Kidney epithelial cell (primary cell): ENCODE data around the gene ICOS. TPM values are rescaled to one million over a fixed set of nuclear protein-coding genes. Genes with fewer than 3 reads are reported as not detected.
A peak's percentile ranks its signal among the peaks of the same experiment; 100 is the strongest.
"Not testable (repeated sequence)": the region's sequence is repeated elsewhere in the genome, so short reads cannot be mapped to it uniquely, and the experiment has no call there.

ENCODE experiments used
- DNase-seq: peaks from one replicate; pipeline ENCODE4 v3.0.0-alpha.2; 2010; ENCODE audit warnings: low read depth
- H3K27me3 ChIP-seq: 2 replicates; pipeline ENCODE4 v1.6.0; 2011; ENCODE audit warnings: low read length; ENCODE audit not compliant: control insufficient read depth, insufficient read depth
- H3K36me3 ChIP-seq: 2 replicates; pipeline ENCODE4 v1.5.1; 2011; ENCODE audit warnings: low read length; ENCODE audit not compliant: control insufficient read depth, insufficient read depth
- H3K4me3 ChIP-seq: 2 replicates; pipeline ENCODE4 v1.5.1; 2011; ENCODE audit warnings: low read depth, mild to moderate bottlenecking, control low read depth, low read length
- total RNA-seq: library from RNA; depleted of rRNA; stranded (reverse); fragments of >200 nt; gene quantifications from 2 replicates; pipeline ENCODE4 v1.2.3, GENCODE V29; 2015
- TF ChIP-seq, protein P1 (sequence below): IDR thresholded peaks from 2 replicates; pipeline ENCODE4 v1.5.1; 2011; ENCODE audit warnings: mild to moderate bottlenecking, moderate library complexity, low read length, control low read depth, inconsistent platforms; ENCODE audit not compliant: insufficient read depth, poor library complexity, severe bottlenecking

Gene ICOS
- total RNA-seq, 1 donor from 2014 or later = not detected

DNA sequence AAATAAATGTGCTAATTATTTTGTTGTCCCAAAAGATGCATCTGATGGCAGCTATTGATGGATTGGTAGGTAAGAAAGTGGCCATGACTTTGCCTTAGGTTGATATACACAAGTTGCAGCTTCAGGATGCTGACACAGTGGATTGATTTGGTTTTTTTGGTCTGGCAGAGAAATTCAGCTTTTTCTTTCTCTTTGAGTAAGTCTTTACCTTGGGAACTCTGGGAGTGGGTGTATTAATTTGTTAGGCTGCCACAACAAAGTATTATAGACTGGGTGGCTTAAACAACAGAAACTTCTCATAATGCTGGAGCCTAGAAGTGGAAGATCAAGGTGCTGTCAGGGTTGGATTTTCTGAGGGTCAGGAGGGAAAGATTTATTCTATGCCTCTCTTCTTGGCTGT lies 19.8 kb upstream of the ICOS start:
- Histone ChIP-seq H3K36me3 (no peaks in the 10 kb centered on the region), H3K27me3 (no peaks in the 10 kb centered on the region), H3K4me3 (no peak overlapping the region)
- TF ChIP-seq, protein P1, sequence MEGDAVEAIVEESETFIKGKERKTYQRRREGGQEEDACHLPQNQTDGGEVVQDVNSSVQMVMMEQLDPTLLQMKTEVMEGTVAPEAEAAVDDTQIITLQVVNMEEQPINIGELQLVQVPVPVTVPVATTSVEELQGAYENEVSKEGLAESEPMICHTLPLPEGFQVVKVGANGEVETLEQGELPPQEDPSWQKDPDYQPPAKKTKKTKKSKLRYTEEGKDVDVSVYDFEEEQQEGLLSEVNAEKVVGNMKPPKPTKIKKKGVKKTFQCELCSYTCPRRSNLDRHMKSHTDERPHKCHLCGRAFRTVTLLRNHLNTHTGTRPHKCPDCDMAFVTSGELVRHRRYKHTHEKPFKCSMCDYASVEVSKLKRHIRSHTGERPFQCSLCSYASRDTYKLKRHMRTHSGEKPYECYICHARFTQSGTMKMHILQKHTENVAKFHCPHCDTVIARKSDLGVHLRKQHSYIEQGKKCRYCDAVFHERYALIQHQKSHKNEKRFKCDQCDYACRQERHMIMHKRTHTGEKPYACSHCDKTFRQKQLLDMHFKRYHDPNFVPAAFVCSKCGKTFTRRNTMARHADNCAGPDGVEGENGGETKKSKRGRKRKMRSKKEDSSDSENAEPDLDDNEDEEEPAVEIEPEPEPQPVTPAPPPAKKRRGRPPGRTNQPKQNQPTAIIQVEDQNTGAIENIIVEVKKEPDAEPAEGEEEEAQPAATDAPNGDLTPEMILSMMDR = no peak
- DNase-seq = no peak

DNA sequence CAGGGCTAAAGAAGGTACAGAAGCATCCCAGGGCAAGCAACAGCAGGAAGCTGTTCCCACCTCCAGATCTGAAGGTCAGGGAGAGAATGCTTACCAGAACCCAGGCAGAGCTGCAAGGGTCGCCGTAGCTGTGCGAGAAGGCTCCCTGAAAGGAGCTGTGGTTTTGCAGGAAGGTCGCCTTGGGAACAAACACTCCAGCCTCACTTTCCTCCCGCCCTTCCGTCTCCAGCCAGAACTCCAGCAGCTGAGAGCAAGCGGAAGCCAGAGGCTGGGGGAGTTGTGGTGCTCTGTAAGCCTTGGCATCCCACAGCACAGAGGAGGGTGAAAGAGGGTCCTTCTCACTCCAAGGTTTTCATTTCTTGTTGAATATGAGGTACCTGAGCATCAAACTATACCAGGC lies 18.3 kb upstream of the ICOS start:
- TF ChIP-seq, protein P1 = no peak
- Histone ChIP-seq H3K4me3 (no peak overlapping the region), H3K27me3 (no peaks in the 10 kb centered on the region), H3K36me3 (no peaks in the 10 kb centered on the region)
- no peak for DNase-seq

DNA sequence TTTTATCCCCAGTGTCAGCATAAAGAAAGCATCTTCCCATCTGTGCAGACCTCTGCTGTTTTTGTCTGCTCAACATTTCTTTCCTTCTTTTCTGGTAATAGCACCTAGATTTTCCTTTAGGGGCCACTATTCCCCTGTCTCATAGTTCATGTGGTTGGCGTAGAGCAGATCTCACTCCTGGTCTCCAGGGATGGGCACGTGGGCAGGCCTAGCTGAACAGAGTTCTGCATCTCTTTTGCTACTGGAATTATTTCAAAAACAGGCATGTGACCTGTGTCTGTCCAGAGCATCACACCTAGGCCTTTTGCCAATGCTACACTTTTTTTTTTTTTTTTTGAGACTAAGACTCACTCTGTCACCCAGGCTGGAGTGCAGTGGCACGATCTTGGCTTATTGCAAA lies 17.7 kb upstream of the ICOS start:
- TF ChIP-seq, protein P1 = no peak
- H3K36me3 ChIP-seq = no peaks in the 10 kb centered on the region
- no peak for DNase-seq
- no peaks in the 10 kb centered on the region for H3K27me3 ChIP-seq
- H3K4me3 ChIP-seq = no peak overlapping the region

DNA sequence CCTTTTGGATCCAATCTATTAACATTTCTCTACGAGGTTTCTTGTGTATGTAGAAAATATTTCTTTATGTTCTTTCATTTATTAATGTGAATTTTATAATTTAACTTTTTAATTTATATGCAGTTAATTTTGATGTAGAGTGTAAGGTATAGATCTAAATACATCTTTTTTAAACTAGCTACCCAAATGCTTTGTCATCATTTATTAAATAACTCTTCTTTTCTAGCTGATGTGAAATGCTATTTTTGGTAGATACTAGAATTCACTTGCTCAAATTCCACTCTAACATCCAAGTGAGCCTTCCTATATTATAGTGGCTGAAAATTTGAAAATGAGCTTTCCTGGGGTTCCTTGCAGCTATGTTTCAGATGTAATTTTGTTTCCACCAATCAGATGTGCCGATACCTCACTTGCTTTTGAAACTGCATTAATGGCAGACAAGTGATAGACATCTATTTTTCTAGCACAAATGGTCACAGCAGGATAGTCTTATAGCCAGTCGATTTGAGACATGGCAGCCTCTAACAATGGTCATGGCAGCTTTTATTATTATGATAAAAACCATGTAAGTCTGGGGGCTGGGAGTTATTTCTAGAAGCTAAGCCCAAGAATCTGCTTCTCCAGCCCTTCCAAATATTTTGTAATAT lies 10.9 kb upstream of the ICOS start:
- no peak for DNase-seq
- H3K4me3 ChIP-seq = no peak overlapping the region
- no peaks in the 10 kb centered on the region for H3K27me3 ChIP-seq
- no peaks in the 10 kb centered on the region for H3K36me3 ChIP-seq
- TF ChIP-seq, protein P1 = no peak

DNA sequence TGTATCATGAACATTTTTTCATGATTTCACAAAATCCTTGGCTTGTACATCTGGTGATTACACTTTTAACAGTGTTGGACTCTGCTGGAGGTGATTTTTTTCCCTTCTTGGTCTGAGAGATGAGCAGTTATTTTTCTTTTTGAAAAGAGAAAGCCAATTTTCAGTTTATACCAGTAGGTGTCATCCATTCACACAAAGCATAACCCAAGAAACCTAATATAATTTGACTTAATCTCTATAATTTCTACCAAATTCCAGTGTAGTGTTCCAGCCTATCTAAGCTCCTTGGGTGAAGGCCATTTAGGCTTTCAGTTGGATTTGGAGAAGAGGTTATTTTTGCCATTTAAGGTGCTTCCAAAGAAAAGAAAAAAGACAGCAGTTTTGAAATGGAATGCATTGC lies 7.7 kb upstream of the ICOS start:
- no peaks in the 10 kb centered on the region for H3K36me3 ChIP-seq
- H3K4me3 ChIP-seq = no peak overlapping the region
- DNase-seq = no peak
- H3K27me3 ChIP-seq = no peaks in the 10 kb centered on the region
- TF ChIP-seq, protein P1 = peak; percentile 33

DNA sequence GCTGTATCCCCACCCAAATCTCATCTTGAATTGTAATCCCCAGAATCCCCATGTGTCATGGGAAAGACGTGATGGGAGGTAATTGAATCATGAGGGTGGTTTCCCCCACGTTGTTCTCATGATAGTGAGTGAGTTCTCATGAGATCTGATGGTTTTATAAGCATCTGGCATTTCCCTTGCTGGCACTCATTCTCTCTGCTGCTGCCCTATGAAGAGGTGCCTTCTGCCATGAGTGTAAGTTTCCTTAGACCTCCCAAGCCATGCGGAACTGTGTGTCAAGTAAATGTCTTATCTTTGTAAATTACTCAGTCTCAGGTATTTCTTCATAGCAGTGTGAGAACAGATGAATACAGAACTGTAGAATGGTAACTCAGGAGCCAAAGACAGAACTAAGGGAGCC lies 5.3 kb upstream of the ICOS start:
- not testable (repeated sequence) for H3K4me3 ChIP-seq, H3K36me3 ChIP-seq, DNase-seq, H3K27me3 ChIP-seq
